RWPE2 (cell line): ENCODE measurements around the gene FIG4.

Experiments
- ATAC-seq: fragments of 200-7000 bp; cut with Tn5 transposase; 3 replicates; pipeline ENCODE4 v1.9.1; 2021; ENCODE audit warnings: low read depth
- DNase-seq: peaks from one replicate; pipeline ENCODE4 v3.0.0-alpha.2; 2020; ENCODE audit warnings: low spot score
- H3K27ac ChIP-seq: fragments of 450-650 bp; 2 replicates; pipeline ENCODE4 v1.5.1; 2017; ENCODE audit warnings: mild to moderate bottlenecking; ENCODE audit not compliant: poor library complexity, severe bottlenecking
- H3K27me3 ChIP-seq: fragments of 250-450 bp; sonication (Bioruptor Pico); 2 replicates; pipeline ENCODE4 v1.5.1; 2021; ENCODE audit warnings: mild to moderate bottlenecking, moderate library complexity; ENCODE audit not compliant: insufficient read depth, poor library complexity, severe bottlenecking
- H3K36me3 ChIP-seq: fragments of 250-450 bp; sonication (Bioruptor Pico); 2 replicates; pipeline ENCODE4 v1.5.1; 2020; ENCODE audit warnings: low read depth, mild to moderate bottlenecking, moderate library complexity
- H3K4me1 ChIP-seq: fragments of 250-450 bp; sonication (Bioruptor Pico); 2 replicates; pipeline ENCODE4 v1.5.1; 2021; ENCODE audit warnings: mild to moderate bottlenecking, moderate library complexity; ENCODE audit not compliant: insufficient read depth, poor library complexity, severe bottlenecking
- H3K4me3 ChIP-seq: fragments of 250-450 bp; sonication (Bioruptor Pico); 2 replicates; pipeline ENCODE4 v1.5.1; 2021; ENCODE audit warnings: mild to moderate bottlenecking, moderate library complexity; ENCODE audit not compliant: severe bottlenecking
- H3K9me3 ChIP-seq: fragments of 250-450 bp; sonication (Bioruptor Pico); 2 replicates; pipeline ENCODE4 v1.5.1; 2021; ENCODE audit warnings: mild to moderate bottlenecking, moderate library complexity; ENCODE audit not compliant: severe bottlenecking
- TF ChIP-seq, protein P1 (sequence below): fragments of 450-650 bp; IDR thresholded peaks from one replicate; pipeline ENCODE4 v1.5.1; 2017; ENCODE audit warnings: mild to moderate bottlenecking, moderate library complexity; ENCODE audit not compliant: poor library complexity, severe bottlenecking

FIG4 gene

GRCh38 chr6:109762166-109762565 is 71.1 kb downstream of the FIG4 start:
- H3K4me1 ChIP-seq, result no peaks in the 10 kb centered on the region
- ATAC-seq (no peak), DNase-seq (no peak)
- no peak overlapping the region for H3K4me3 ChIP-seq
- H3K9me3 ChIP-seq, result no peaks in the 10 kb centered on the region
- TF ChIP-seq, protein P1, sequence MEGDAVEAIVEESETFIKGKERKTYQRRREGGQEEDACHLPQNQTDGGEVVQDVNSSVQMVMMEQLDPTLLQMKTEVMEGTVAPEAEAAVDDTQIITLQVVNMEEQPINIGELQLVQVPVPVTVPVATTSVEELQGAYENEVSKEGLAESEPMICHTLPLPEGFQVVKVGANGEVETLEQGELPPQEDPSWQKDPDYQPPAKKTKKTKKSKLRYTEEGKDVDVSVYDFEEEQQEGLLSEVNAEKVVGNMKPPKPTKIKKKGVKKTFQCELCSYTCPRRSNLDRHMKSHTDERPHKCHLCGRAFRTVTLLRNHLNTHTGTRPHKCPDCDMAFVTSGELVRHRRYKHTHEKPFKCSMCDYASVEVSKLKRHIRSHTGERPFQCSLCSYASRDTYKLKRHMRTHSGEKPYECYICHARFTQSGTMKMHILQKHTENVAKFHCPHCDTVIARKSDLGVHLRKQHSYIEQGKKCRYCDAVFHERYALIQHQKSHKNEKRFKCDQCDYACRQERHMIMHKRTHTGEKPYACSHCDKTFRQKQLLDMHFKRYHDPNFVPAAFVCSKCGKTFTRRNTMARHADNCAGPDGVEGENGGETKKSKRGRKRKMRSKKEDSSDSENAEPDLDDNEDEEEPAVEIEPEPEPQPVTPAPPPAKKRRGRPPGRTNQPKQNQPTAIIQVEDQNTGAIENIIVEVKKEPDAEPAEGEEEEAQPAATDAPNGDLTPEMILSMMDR, result no peak
- no peak overlapping the region for H3K27ac ChIP-seq
- H3K36me3 ChIP-seq, result no peaks in the 10 kb centered on the region
- H3K27me3 ChIP-seq, result no peaks in the 10 kb centered on the region

GRCh38 chr6:109762769-109763441 is 71.8 kb downstream of the FIG4 start:
- H3K4me1 ChIP-seq, result no peaks in the 10 kb centered on the region
- no peak overlapping the region for H3K27ac ChIP-seq
- ATAC-seq (no peak), DNase-seq (no peak)
- no peaks in the 10 kb centered on the region for H3K9me3 ChIP-seq
- TF ChIP-seq, protein P1, result no peak
- H3K36me3 ChIP-seq, result no peaks in the 10 kb centered on the region
- H3K27me3 ChIP-seq, result no peaks in the 10 kb centered on the region
- H3K4me3 ChIP-seq, result no peak overlapping the region

DNA sequence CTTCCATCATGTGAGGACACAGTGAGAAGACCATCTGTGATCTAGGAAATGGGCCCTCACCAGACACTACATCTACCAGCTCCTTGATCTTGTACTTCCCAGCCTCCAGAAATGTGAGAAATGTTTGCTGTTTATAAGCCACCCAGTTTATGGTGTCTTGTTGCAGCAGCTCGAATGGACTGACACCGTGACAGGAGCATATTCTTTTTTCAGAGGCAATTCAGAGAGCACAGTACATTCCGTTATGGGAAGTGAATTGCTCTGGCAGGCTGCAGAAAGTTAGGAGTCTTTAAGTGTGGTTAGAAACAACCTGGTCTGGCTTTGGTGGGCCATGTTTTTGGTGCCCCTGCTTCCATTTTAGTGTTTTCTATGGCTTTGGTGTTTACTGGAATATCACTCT is 75.1 kb downstream of the FIG4 start:
- TF ChIP-seq, protein P1, result no peak

GRCh38 chr6:109767961-109768360 is 76.9 kb downstream of the FIG4 start:
- DNase-seq (no peak), ATAC-seq (peak; percentile 48; the same call in 2 of the 3 replicates)
- no peaks in the 10 kb centered on the region for H3K27me3 ChIP-seq
- TF ChIP-seq, protein P1, result no peak
- H3K4me3 ChIP-seq, result no peak overlapping the region
- H3K4me1 ChIP-seq, result peaks cover 8% of the 10 kb centered on the region
- H3K36me3 ChIP-seq, result no peaks in the 10 kb centered on the region
- H3K9me3 ChIP-seq, result no peaks in the 10 kb centered on the region
- no peak overlapping the region for H3K27ac ChIP-seq

More for the DNA sequence above, 75.1 kb downstream of the FIG4 start:
- DNase-seq (no peak), ATAC-seq (no peak)
- H3K4me1 ChIP-seq, result no peaks in the 10 kb centered on the region
- no peak overlapping the region for H3K27ac ChIP-seq
- no peaks in the 10 kb centered on the region for H3K27me3 ChIP-seq
- H3K36me3 ChIP-seq, result no peaks in the 10 kb centered on the region
- no peak overlapping the region for H3K4me3 ChIP-seq
- H3K9me3 ChIP-seq, result no peaks in the 10 kb centered on the region

DNA sequence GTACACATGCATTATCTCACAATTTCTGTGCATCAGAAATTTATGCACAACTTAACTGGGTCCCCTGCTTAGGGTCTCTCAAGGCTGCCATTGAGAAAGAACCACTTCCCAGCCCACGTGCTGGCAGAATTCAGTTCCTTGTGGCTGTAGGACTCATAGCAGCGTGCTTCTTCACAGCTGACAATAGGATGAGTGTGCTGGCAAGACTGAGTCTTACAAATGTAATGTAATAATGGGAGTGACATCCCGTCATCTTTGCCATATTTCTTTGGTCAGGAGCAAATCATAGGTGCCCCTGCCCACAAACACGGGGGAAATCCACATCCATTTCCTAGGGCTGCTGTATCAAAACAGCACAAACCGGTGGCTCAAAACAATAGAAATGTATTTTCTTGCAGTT is 77.4 kb downstream of the FIG4 start:
- Histone ChIP-seq H3K4me3 (no peak overlapping the region), H3K27ac (no peak overlapping the region), H3K4me1 (peaks cover 8% of the 10 kb centered on the region), H3K36me3 (no peaks in the 10 kb centered on the region), H3K9me3 (no peaks in the 10 kb centered on the region), H3K27me3 (no peaks in the 10 kb centered on the region)
- ATAC-seq, result peak; percentile 23; the same call in 1 of the 3 replicates
- TF ChIP-seq, protein P1, result no peak
- DNase-seq, result no peak
